HG02610 (cell line): Measurements from ENCODE around the gene RERGL.
"Not testable (repeated sequence)": the region's sequence is repeated elsewhere in the genome, so short reads cannot be mapped to it uniquely, and the experiment has no call there.

Experiments used
- ATAC-seq: cut with Tn5 transposase; IDR thresholded peaks from one replicate; pipeline ENCODE4 v1.9.1; 2021; ENCODE audit warnings: mild to moderate bottlenecking, moderate library complexity; ENCODE audit not compliant: unreplicated experiment

The RERGL gene

GRCh38 chr12:18040060-18040742, 49.8 kb downstream of the RERGL start:
- not testable (repeated sequence) for ATAC-seq
